Parathyroid adenoma (tissue), 2 donors: ENCODE data around the gene RUNX2.

Experiments used
- H2AFZ ChIP-seq: fragments of 300-600 bp; sonication (generic); one replicate; pipeline ENCODE4 v1.7.0; 2017; ENCODE audit warnings: antibody characterized with exemption, mild to moderate bottlenecking
- H3K27ac ChIP-seq: fragments of 300-600 bp; sonication (generic); one replicate; pipeline ENCODE4 v1.7.0; 2017
- H3K27me3 ChIP-seq: fragments of 300-600 bp; sonication (generic); one replicate; pipeline ENCODE4 v1.7.0; 2017; ENCODE audit warnings: low read length; ENCODE audit not compliant: control insufficient read depth, insufficient read depth
- H3K36me3 ChIP-seq: fragments of 300-600 bp; sonication (generic); one replicate; pipeline ENCODE4 v1.7.0; 2017; ENCODE audit warnings: low read length; ENCODE audit not compliant: control insufficient read depth, insufficient read depth
- H3K4me1 ChIP-seq: fragments of 300-600 bp; sonication (generic); one replicate; pipeline ENCODE4 v1.7.0; 2017; ENCODE audit warnings: control low read depth
- H3K4me2 ChIP-seq: fragments of 300-600 bp; sonication (generic); one replicate; pipeline ENCODE4 v1.7.0; 2017; ENCODE audit warnings: low read length
- H3K4me3 ChIP-seq: fragments of 300-600 bp; sonication (generic); one replicate; pipeline ENCODE4 v1.7.0; 2017; ENCODE audit warnings: low read depth, low read length
- H3K79me2 ChIP-seq: fragments of 300-600 bp; sonication (generic); one replicate; pipeline ENCODE4 v1.7.0; 2017; ENCODE audit warnings: control low read depth
- H3K9ac ChIP-seq: fragments of 300-600 bp; sonication (generic); one replicate; pipeline ENCODE4 v1.7.0; 2017; ENCODE audit warnings: mild to moderate bottlenecking
- H3K9me3 ChIP-seq: fragments of 300-600 bp; sonication (generic); one replicate; pipeline ENCODE4 v1.7.0; 2017; ENCODE audit warnings: low read length; ENCODE audit not compliant: control insufficient read depth
- TF ChIP-seq, protein P1 (sequence below): fragments of 300-600 bp; sonication (generic); IDR thresholded peaks from one replicate; pipeline ENCODE4 v1.7.0; 2017; ENCODE audit warnings: antibody characterized with exemption, mild to moderate bottlenecking
- donor health status: primary hyperparathyroidism.

Gene RUNX2

GRCh38 chr6:45450831-45451230 is 122.7 kb downstream of the RUNX2 start:
- no peaks in the 10 kb centered on the region for H3K79me2 ChIP-seq
- no peaks in the 10 kb centered on the region for H3K27me3 ChIP-seq
- H3K9me3 ChIP-seq: no peaks in the 10 kb centered on the region
- H3K36me3 ChIP-seq: no peaks in the 10 kb centered on the region
- H3K4me2 ChIP-seq: no peak overlapping the region
- H2AFZ ChIP-seq: no peak overlapping the region
- no peak overlapping the region for H3K9ac ChIP-seq
- no peak overlapping the region for H3K27ac ChIP-seq
- no peak overlapping the region for H3K4me3 ChIP-seq
- TF ChIP-seq, protein P1, sequence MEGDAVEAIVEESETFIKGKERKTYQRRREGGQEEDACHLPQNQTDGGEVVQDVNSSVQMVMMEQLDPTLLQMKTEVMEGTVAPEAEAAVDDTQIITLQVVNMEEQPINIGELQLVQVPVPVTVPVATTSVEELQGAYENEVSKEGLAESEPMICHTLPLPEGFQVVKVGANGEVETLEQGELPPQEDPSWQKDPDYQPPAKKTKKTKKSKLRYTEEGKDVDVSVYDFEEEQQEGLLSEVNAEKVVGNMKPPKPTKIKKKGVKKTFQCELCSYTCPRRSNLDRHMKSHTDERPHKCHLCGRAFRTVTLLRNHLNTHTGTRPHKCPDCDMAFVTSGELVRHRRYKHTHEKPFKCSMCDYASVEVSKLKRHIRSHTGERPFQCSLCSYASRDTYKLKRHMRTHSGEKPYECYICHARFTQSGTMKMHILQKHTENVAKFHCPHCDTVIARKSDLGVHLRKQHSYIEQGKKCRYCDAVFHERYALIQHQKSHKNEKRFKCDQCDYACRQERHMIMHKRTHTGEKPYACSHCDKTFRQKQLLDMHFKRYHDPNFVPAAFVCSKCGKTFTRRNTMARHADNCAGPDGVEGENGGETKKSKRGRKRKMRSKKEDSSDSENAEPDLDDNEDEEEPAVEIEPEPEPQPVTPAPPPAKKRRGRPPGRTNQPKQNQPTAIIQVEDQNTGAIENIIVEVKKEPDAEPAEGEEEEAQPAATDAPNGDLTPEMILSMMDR: no peak
- H3K4me1 ChIP-seq: peaks cover 3% of the 10 kb centered on the region

GRCh38 chr6:45454008-45454911 is 126.1 kb downstream of the RUNX2 start:
- H2AFZ ChIP-seq: no peak overlapping the region
- no peaks in the 10 kb centered on the region for H3K79me2 ChIP-seq
- H3K27ac ChIP-seq: no peak overlapping the region
- H3K4me3 ChIP-seq: no peak overlapping the region
- no peak overlapping the region for H3K9ac ChIP-seq
- H3K4me2 ChIP-seq: no peak overlapping the region
- H3K4me1 ChIP-seq: no peaks in the 10 kb centered on the region
- H3K36me3 ChIP-seq: no peaks in the 10 kb centered on the region
- H3K9me3 ChIP-seq: no peaks in the 10 kb centered on the region
- TF ChIP-seq, protein P1: no peak
- H3K27me3 ChIP-seq: no peaks in the 10 kb centered on the region

GRCh38 chr6:45455408-45455807 is 127.3 kb downstream of the RUNX2 start:
- Histone ChIP-seq H3K9ac (no peak overlapping the region), H3K4me2 (no peak overlapping the region), H3K27me3 (no peaks in the 10 kb centered on the region), H3K36me3 (no peaks in the 10 kb centered on the region), H3K4me1 (no peaks in the 10 kb centered on the region), H2AFZ (no peak overlapping the region), H3K79me2 (no peaks in the 10 kb centered on the region), H3K9me3 (no peaks in the 10 kb centered on the region), H3K27ac (no peak overlapping the region), H3K4me3 (no peak overlapping the region)
- TF ChIP-seq, protein P1: no peak

GRCh38 chr6:45457141-45457540 is 129.0 kb downstream of the RUNX2 start:
- Histone ChIP-seq H3K36me3 (no peaks in the 10 kb centered on the region), H3K9ac (no peak overlapping the region), H3K4me2 (no peak overlapping the region), H3K4me3 (no peak overlapping the region), H3K4me1 (no peaks in the 10 kb centered on the region), H3K9me3 (no peaks in the 10 kb centered on the region), H3K27me3 (no peaks in the 10 kb centered on the region), H3K27ac (no peak overlapping the region), H2AFZ (no peak overlapping the region), H3K79me2 (no peaks in the 10 kb centered on the region)
- TF ChIP-seq, protein P1: no peak

GRCh38 chr6:45458672-45459071 is 130.5 kb downstream of the RUNX2 start:
- Histone ChIP-seq H3K79me2 (no peaks in the 10 kb centered on the region), H2AFZ (no peak overlapping the region), H3K9ac (no peak overlapping the region), H3K4me2 (no peak overlapping the region), H3K4me1 (no peaks in the 10 kb centered on the region), H3K36me3 (no peaks in the 10 kb centered on the region), H3K4me3 (no peak overlapping the region), H3K9me3 (no peaks in the 10 kb centered on the region), H3K27ac (no peak overlapping the region), H3K27me3 (no peaks in the 10 kb centered on the region)
- TF ChIP-seq, protein P1: no peak
